GM21717 (cell line): ENCODE results near the gene SPATA24.
A peak's percentile ranks its signal among the peaks of the same experiment; 100 is the strongest.
"Not testable (repeated sequence)": the region's sequence is repeated elsewhere in the genome, so short reads cannot be mapped to it uniquely, and the experiment has no call there.

Experiments used
- ATAC-seq: cut with Tn5 transposase; IDR thresholded peaks from one replicate; pipeline ENCODE4 v1.9.1; 2021; ENCODE audit warnings: mild to moderate bottlenecking, moderate library complexity; ENCODE audit not compliant: unreplicated experiment

Gene SPATA24

GRCh38 chr5:139395844-139396640, 7.8 kb downstream of the SPATA24 start:
- no peak for ATAC-seq

DNA sequence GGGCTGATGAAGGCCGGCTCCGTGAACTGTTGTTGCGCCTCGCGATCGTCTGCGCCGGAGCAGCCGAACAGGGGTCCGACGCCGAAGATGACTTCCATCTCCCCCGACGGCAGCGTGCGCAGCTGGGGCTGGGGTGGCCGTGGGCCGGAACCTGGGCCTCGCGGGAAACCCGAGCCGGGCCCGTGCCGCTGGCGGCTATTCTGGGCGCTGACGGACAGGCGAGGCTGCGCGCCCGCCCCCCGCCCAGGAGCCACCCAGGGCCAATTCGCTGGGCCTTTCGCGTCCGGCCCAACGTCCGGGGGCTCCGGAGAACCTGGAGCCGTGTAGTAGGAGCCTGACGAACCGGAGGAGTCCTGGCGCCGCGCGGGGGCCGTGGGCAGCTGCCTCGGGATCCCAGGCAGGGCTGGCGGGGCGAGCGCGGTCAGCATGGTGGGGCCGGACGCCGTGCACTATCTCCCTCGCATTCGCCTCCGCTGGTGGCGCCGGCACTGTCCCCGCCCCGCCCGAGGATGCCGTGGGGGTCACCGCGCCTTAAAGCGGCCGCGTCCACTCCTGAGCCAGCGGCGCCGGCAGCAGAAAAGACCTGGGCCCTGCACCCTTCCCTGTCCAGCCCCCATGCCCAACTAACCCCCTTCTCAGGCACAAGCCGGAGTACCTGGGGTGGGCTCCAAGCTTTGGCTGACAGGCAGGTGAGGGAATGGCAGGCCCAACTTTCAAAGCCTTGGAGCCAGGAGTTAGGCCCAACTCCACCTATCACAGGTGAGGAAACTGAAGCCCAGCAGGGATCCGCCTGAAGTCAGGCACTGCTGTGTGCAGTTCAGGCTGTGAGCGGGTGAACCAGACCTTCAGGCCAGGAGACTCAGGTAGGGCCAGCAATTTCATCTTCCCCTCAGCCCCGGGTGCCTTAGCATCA, 9.0 kb downstream of the SPATA24 start, which contains the start of gene PROB1:
PROB1 (minus strand) TSS at position 451 of the 913 bp plus-strand sequence; CDS start at position 428, 23 bp downstream.
- ATAC-seq: no peak

- no peak for ATAC-seq
Observed at GRCh38 chr5:139394123-139394653, 9.7 kb downstream of the SPATA24 start.

DNA sequence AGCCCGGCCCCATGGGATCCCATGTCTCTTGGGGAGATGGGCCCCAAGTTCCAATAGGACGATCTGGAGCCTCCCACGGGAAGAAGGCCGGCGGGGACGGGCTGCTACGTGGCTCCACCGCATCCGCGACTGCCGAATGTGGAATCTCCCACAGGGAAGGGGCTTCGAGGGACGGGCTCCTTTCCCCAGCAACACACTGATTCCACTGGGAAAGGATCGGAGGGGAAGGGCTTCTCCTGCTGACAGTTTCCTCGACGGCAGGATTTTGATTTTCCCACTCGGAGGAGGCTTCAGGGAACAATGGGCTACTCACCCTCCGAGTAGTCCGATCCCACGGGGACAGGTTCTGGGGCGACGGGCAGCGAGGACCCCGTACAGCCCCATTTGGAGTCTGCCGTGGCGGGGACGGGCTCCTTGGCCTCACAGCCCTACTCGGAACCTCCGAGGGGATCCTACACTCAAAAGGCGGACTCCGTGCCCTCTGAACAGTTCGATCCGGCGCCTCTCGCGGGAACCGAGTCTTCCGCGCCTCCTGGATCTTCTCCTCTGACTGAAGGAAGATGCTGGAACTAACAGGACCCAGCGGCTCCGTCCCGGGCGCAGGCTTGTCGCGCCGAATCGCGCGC, 10.3 kb downstream of the SPATA24 start:
- no peak for ATAC-seq

- ATAC-seq: peak; percentile 46
Observed at GRCh38 chr5:139392678-139393496, 11.0 kb downstream of the SPATA24 start.

GRCh38 chr5:139392324-139392677, 11.6 kb downstream of the SPATA24 start:
- ATAC-seq: no peak

- ATAC-seq: peak; percentile 0
Observed at GRCh38 chr5:139391570-139392323, 12.1 kb downstream of the SPATA24 start.

DNA sequence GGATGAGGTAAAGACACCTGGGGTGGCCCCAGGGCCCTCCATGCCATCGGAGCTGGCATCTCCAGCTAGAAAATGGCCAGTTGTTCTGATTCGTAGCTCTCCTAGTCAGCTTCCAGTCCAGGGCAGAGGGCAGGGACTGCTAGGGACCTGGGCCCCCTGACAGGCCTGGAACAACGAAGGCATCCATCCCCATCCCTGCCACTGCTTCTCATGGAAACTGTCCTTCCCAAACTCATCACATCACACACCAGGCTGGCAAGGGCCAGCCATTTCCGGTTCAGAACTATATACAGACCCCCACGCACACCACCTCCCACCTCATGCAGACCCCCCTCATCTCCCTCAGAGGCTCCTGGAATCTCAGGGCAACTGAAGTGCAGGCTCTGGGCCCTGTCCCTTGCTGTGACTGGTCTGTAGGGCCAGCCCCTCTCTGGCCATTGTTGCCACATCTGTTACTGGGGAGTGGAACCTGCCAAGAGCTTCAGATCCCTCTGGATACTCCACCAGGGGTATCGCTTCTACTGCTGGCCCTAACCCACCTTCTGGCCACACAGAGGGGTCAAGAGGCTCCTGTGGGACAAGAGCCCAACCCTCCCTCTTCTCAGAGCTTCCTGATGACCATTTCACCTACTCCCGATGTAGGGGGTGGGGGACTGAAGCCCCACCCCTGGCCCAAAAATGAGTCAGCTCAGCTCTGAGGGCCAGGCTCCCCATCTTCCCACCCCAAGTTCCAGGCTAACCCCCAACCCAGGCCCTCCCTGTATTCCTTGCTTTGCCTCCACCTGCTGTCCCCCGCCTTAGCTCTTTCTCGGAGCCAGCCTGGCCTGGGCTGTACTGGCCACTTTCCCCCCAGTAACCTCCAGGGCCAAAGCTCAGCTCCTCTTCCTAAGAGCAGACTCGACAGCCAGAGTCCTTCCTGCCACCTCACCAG, 13.0 kb downstream of the SPATA24 start:
- no peak for ATAC-seq

DNA sequence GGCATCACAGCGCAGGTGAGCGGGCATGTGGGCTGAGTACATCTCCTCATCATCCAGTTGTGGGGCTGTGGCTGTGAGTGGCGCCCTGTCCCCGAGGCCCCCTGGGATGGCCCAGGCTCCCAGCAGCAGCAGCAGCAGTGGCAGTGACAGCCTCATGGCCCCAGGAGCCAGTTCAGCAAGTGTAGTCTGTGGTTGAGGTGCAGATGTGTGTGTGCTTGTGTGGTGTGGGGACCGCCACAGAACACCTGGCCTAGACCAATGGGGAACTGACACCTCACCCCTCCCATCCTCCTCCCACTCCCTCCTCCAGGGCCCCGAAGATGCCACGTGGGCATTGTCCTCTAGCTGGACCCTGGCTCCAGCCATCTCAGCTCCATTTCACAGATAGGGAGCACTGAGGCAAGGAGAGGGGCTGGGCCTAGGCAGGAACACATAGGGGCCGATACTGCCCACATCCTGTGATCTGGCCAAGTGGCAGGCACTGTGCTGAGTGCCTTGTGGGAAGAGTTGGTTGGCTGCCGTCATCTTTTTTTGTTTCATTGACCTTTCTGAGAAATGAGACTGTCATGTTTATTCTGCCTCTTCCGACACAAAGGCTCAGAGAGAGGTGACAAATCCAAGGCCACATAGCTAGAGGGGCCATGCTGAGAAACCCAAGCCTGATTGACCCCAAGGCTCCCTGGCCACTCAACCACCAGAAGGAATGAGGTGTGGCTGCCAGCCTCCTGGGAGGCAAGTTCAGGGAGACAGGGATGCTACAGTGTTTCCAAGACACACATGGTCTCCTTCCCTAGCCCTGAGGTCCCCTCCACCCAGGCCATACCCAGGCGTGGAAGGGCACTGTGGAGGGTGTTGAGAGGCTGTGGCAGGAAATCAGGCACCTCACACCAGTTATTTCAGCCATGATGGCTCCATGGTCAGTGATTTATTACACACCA, 13.9 kb downstream of the SPATA24 start, which contains the start of gene MZB1:
MZB1 (minus strand) TSS at position 213 of the 938 bp plus-strand sequence; CDS start at position 156, 57 bp downstream.
- peak; percentile 38 for ATAC-seq

DNA sequence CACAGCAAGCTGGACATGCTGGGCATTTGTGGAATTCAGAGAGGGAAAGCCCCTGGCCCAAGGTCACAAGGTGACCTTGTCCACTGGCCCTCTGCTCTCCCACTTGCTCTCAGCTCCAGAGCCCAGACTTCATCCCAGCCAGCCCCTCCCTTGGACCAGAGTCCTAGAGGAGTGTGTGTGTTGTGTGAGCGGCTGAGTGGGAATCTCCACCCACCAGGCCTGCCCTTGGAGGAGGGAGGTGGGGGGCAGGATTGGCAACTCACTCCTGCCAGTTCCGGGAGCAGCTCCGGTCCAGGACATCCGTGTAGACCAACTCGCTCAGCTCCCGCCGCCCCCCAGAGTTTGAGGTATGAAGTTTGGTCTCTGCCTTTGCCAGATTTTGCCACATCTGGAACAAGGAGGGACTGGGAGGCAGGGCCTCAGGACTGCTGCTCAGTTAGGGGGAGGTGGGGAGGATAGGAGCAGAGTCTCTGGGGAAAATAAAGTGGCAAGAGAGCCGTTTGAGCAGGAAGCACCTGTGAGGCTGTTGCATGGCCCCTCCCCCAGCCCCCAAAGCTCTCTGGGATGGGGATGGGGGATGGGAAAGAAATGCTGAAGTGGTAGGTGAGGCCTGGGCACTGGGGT, 15.6 kb downstream of the SPATA24 start:
- no peak for ATAC-seq

DNA sequence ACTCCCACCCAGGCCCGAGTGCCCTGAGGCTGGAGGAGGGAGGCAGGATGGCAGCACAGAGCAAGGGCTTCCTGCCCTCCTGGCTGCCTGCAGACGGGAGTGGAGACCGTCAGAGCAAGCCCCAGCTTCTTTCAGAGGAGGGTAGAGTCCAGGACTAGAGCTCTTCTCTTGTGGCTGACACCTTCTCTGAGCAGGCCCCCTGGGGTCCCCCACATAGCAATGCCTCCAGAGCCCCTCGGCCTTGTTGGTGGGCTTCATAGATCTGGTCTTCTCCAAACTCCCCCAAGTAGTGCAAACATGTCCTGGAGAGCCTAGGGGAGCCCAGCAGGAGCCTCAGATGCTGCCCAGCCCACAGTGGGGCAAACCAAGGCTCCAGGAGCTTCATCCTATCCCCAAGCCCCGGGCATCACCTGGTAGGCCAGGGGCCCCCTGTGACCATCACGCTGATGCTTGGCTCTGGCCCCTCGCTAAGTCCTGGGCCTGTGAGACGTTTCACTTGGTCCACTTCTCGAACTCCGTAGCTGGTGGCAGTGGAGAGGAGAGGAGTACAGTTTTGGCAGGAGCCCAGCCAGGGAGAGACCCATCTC, 16.2 kb downstream of the SPATA24 start:
- no peak for ATAC-seq

DNA sequence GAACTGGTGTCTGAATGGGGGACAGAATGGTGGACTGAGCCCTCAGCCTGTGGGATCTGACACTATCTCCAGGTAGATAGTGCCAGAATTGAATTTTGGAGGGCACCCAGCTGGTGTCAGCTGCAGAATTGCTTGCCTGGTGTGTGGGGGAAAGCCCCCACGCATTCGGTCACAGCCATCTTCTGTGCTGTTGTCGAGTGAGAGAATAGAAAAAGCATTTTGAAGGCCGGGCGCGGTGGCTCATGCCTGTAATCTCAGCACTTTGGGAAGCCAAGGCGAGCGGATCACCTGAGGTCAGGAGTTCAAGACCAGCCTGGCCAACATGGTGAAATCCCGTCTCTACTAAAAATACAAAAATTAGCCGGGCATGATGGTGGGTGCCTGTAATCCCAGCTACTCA, 16.9 kb downstream of the SPATA24 start:
- ATAC-seq: not testable (repeated sequence)

DNA sequence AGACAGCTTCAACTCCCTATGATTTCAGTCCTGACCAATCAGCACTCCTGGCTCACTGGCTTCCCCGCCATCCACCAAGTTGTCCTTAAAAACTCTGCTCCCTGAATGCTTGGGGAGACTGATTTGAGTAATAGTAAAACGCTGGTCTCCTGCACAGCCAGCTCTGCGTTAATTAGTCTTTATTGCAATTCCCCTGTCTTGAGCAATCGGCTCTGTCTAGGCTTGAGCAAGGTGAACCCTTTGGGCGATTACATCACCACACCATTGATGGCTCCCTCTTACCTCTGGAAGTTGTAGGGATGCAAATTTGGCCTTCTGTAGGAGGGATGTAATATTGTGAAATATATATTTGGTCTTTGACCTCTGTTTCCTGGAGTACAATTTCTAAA, 17.8 kb downstream of the SPATA24 start:
- ATAC-seq: no peak

- no peak for ATAC-seq
Observed at GRCh38 chr5:139385061-139386049, 18.5 kb downstream of the SPATA24 start.

DNA sequence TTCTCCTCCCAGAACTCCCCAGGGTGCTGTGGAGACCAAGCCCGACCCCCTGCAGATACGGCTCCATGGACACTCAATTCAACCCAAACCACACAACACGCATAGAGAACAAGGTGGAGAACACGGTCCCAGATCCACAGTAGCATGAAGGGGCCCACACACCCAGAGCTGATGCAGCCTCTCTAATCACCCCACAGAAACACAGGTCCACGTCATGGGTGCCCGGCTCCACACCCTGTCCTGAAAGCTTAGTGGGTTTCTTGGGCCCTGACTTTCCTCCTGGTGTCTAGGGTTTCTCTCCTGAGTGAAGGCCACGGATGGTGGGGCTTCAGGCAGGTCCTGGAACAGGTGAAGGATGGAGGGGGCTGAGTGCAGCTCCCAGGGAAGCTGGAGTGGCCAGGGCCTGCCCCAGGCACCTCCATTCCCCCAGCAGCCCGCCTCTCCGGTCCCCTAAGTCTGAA, 19.3 kb downstream of the SPATA24 start:
- no peak for ATAC-seq
